Measurements from ENCODE around the gene BCL2L12.
A peak's percentile ranks its signal among the peaks of the same experiment; 100 is the strongest.

The BCL2L12 gene

GRCh38 chr19:49686503-49687088 lies 20.9 kb downstream of the BCL2L12 start:
- H3K4me3 ChIP-seq (ENCODE audit: low read depth, low read length): no peak overlapping the region
- no peak for TF ChIP-seq CTCF (conservative IDR thresholded peaks at IDR 0.05; ENCODE audit: low read depth, low read length)
- DNase-seq (ENCODE audit: low read depth): no peak

GRCh38 chr19:49687150-49687549 lies 21.4 kb downstream of the BCL2L12 start:
- H3K4me3 ChIP-seq (ENCODE audit: low read depth, low read length): no peak overlapping the region
- TF ChIP-seq CTCF (conservative IDR thresholded peaks at IDR 0.05; ENCODE audit: low read depth, low read length): no peak
- no peak for DNase-seq (ENCODE audit: low read depth)

- no peak for TF ChIP-seq CTCF (conservative IDR thresholded peaks at IDR 0.05; ENCODE audit: low read depth, low read length)
- H3K4me3 ChIP-seq (ENCODE audit: low read depth, low read length): no peak overlapping the region
- DNase-seq (ENCODE audit: low read depth): no peak
Observed at GRCh38 chr19:49687566-49688316, 22.0 kb downstream of the BCL2L12 start.

GRCh38 chr19:49688531-49689132 lies 22.9 kb downstream of the BCL2L12 start:
- no peak for DNase-seq (ENCODE audit: low read depth)
- no peak for TF ChIP-seq CTCF (conservative IDR thresholded peaks at IDR 0.05; ENCODE audit: low read depth, low read length)
- H3K4me3 ChIP-seq (ENCODE audit: low read depth, low read length): no peak overlapping the region

- DNase-seq (ENCODE audit: low read depth): no peak
- peak within 1 kb of the TSS; percentile 50 for H3K4me3 ChIP-seq (ENCODE audit: low read depth, low read length)
- TF ChIP-seq CTCF (conservative IDR thresholded peaks at IDR 0.05; ENCODE audit: low read depth, low read length): peak; percentile 66
Observed at GRCh38 chr19:49689133-49690078, 23.7 kb downstream of the BCL2L12 start, which contains the start of gene ADM5. TSS of gene ADM5 (plus strand) at chr19:49689594. CDS start at chr19:49689838, 244 bp downstream.

GRCh38 chr19:49690079-49690655 lies 24.4 kb downstream of the BCL2L12 start:
- no peak for TF ChIP-seq CTCF (conservative IDR thresholded peaks at IDR 0.05; ENCODE audit: low read depth, low read length)
- H3K4me3 ChIP-seq (ENCODE audit: low read depth, low read length): peak overlapping the region; percentile 50
- no peak for DNase-seq (ENCODE audit: low read depth)

Measured in choroid plexus epithelial cell (primary cell).